ENCODE data around the gene UCKL1.

DNA sequence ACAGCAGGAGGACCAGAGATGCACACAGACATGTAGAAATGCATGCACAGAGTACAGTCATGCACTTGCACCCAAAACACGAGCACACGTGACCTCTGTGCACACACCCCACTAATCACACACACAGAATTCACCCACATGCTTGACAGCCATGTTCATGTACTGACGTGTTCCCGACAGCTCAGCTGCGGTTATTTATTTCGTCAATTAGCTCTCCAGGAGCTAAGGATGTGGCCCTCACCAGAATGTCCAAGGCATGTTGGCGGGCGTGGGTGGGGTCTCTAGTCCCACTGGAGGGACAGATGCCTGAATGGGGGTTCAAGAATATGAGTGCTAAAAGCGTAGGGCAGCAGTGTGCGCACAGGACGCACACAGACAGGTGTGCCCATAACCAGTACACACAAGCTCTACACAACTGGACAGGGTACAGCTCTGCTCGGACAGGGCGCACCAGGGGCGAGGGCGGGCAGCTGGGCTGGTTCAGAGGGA is 24.1 kb upstream of the UCKL1 start:
- TF ChIP-seq, protein P1, sequence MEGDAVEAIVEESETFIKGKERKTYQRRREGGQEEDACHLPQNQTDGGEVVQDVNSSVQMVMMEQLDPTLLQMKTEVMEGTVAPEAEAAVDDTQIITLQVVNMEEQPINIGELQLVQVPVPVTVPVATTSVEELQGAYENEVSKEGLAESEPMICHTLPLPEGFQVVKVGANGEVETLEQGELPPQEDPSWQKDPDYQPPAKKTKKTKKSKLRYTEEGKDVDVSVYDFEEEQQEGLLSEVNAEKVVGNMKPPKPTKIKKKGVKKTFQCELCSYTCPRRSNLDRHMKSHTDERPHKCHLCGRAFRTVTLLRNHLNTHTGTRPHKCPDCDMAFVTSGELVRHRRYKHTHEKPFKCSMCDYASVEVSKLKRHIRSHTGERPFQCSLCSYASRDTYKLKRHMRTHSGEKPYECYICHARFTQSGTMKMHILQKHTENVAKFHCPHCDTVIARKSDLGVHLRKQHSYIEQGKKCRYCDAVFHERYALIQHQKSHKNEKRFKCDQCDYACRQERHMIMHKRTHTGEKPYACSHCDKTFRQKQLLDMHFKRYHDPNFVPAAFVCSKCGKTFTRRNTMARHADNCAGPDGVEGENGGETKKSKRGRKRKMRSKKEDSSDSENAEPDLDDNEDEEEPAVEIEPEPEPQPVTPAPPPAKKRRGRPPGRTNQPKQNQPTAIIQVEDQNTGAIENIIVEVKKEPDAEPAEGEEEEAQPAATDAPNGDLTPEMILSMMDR (IDR thresholded peaks at IDR 0.05; ENCODE audit: poor library complexity), result no peak
- TF ChIP-seq EZH2 (IDR thresholded peaks at IDR 0.05; ENCODE audit: borderline replicate concordance) (no peak), EZH2phosphoT487 (IDR thresholded peaks at IDR 0.05; ENCODE audit: low read depth, severe bottlenecking, unreplicated experiment) (no peak)

Data from hepatocyte (in vitro differentiated cells).